HepG2 (cell line): ENCODE results near the gene DNAJB11. TPM values are rescaled to one million over a fixed set of nuclear protein-coding genes. Genes with fewer than 3 reads are reported as not detected.

Experiments
- ATAC-seq: fragments of 200-7000 bp; cut with Tn5 transposase; 3 replicates; pipeline ENCODE4 v1.9.1; 2020; ENCODE audit warnings: mild to moderate bottlenecking, moderate library complexity
- BruUV-seq: library from RNA; stranded (reverse); fragments of 400-500 nt; replicated peaks from 2 replicates; lab custom pipeline; 2021; lab: Mats Ljungman, UMichigan
- CTCF ChIA-PET: fragments of 300-600 bp; formaldehyde crosslinking; extraction: SDS; loops from one replicate; lab custom pipeline; 2021; ENCODE audit warnings: low total read pairs, inconsistent platforms, low intra/inter-chr PET ratio; lab: Yijun Ruan, JAX
- POLR2A ChIA-PET: fragments of 350-600 bp; sonication (Branson Sonifier 250); formaldehyde crosslinking; loops from one replicate; lab custom pipeline; 2020; ENCODE audit warnings: antibody characterized with exemption, inconsistent platforms; lab: Yijun Ruan, JAX
- DNase-seq: peaks from one replicate; pipeline ENCODE4 v3.0.0-alpha.2; 2015; ENCODE audit warnings: low spot score
- FAIRE-seq: peaks from 3 replicates; lab custom pipeline; 2011; peaks lifted over from hg19 to GRCh38; lab: Jason Lieb, UNC
- H2AFZ ChIP-seq: one replicate; pipeline ENCODE4 v1.6.1; 2011; ENCODE audit warnings: low read length, inconsistent platforms
- H3K27ac ChIP-seq: fragments of 300-600 bp; 3 replicates; pipeline ENCODE4 v1.8.0; 2011; ENCODE audit warnings: mixed run types, mild to moderate bottlenecking, mixed read lengths, low read length, inconsistent platforms; ENCODE audit not compliant: insufficient read depth; ENCODE audit errors: extremely low read length
- H3K27me3 ChIP-seq, 2 experiments: fragments of 200-600 bp in 1 of 2; 2 replicates in 1 of 2; 3 replicates in 1 of 2; pipeline versions ENCODE4 v1.6.0 to v1.8.0; 2011; ENCODE audit warnings: low read length in 2 of 2, mild to moderate bottlenecking in 2 of 2, moderate library complexity in 2 of 2, inconsistent platforms in 1 of 2; ENCODE audit not compliant: insufficient read depth in 2 of 2, control insufficient read depth in 1 of 2
- H3K36me3 ChIP-seq, 2 experiments: fragments of 200-600 bp in 1 of 2; replicated peaks in 1 of 2; 2 replicates in 1 of 2; 3 replicates in 1 of 2; pipeline versions ENCODE4 v1.5.1 to v1.8.0; 2011; ENCODE audit warnings: low read length in 2 of 2, inconsistent platforms in 1 of 2; ENCODE audit not compliant: insufficient read depth in 2 of 2, control insufficient read depth in 1 of 2
- H3K4me1 ChIP-seq: 2 replicates; pipeline ENCODE4 v1.5.1; 2012; ENCODE audit warnings: low read length, inconsistent platforms; ENCODE audit not compliant: insufficient read depth
- H3K4me2 ChIP-seq: 2 replicates; pipeline ENCODE4 v1.6.0; 2011; ENCODE audit warnings: low read depth, low read length, inconsistent platforms
- H3K4me3 ChIP-seq, 3 experiments: fragments of 200-600 bp in 1 of 3; sonication (generic), shearing (Covaris generic) in 1 of 3; replicated peaks in 1 of 3; 2 replicates each; pipeline ENCODE4 v1.5.1; 2011 to 2016; ENCODE audit warnings: low read length in 3 of 3, inconsistent platforms in 2 of 3, low read depth in 2 of 3, mild to moderate bottlenecking in 2 of 3, control low read depth in 1 of 3, mixed read lengths in 1 of 3; ENCODE audit not compliant: insufficient read depth in 1 of 3
- H3K79me2 ChIP-seq: one replicate; pipeline ENCODE4 v1.6.1; 2011; ENCODE audit warnings: low read length, inconsistent platforms; ENCODE audit not compliant: insufficient read depth
- H3K9ac ChIP-seq: 2 replicates; pipeline ENCODE4 v1.6.0; 2011; ENCODE audit warnings: mild to moderate bottlenecking, low read depth, low read length, inconsistent platforms; ENCODE audit not compliant: insufficient read depth
- H3K9me3 ChIP-seq: 2 replicates; pipeline ENCODE4 v1.5.1; 2012; ENCODE audit warnings: mild to moderate bottlenecking, low read length
- H4K20me1 ChIP-seq: 2 replicates; pipeline ENCODE4 v1.6.0; 2011; ENCODE audit warnings: inconsistent platforms, mild to moderate bottlenecking, low read length, moderate library complexity; ENCODE audit not compliant: insufficient read depth
- ATAD3A ChIP-seq: sonication (generic); formaldehyde crosslinking; IDR thresholded peaks from 2 replicates; pipeline ENCODE4 v1.4.0; 2020; ENCODE audit warnings: missing genetic modification reagents
- CHD2 ChIP-seq: IDR thresholded peaks from 2 replicates; pipeline ENCODE4 v1.6.1; 2011; ENCODE audit warnings: low read depth, low read length, improper control_type of control experiment
- HIVEP1 ChIP-seq: sonication (generic); formaldehyde crosslinking; IDR thresholded peaks from 2 replicates; pipeline ENCODE4 v1.4.0; 2020; ENCODE audit warnings: mild to moderate bottlenecking, missing genetic modification reagents
- HNRNPL ChIP-seq: fragments of 200-400 bp; formaldehyde crosslinking; IDR thresholded peaks from 2 replicates; pipeline ENCODE4 v1.6.1; 2017; ENCODE audit warnings: mild to moderate bottlenecking, low read depth, low read length
- MBNL3 ChIP-seq: fragments of 250-450 bp; sonication (Bioruptor Pico); conservative IDR thresholded peaks from 2 replicates; pipeline ENCODE4 v1.8.0; 2022; ENCODE audit warnings: mild to moderate bottlenecking, inconsistent platforms
- NONO ChIP-seq, 2 experiments: fragments of 450-650 bp in 1 of 2; sonication (generic) in 1 of 2; formaldehyde crosslinking in 1 of 2; IDR thresholded peaks in 1 of 2; conservative IDR thresholded peaks in 1 of 2; 2 replicates each; pipeline versions ENCODE4 v1.6.1 to v1.8.0; 2017 to 2022; ENCODE audit warnings: mild to moderate bottlenecking in 1 of 2, missing genetic modification reagents in 1 of 2, moderate library complexity in 1 of 2
- PCBP2 ChIP-seq: fragments of 200-400 bp; formaldehyde crosslinking; optimal IDR thresholded peaks from 2 replicates; pipeline ENCODE3; 2018; ENCODE audit warnings: low read length, low read depth; ENCODE audit not compliant: poor library complexity, severe bottlenecking
- PHF5A ChIP-seq: IDR thresholded peaks from one replicate; pipeline ENCODE4 v1.6.1; 2018; ENCODE audit warnings: low read depth, missing genetic modification reagents; ENCODE audit not compliant: unreplicated experiment
- PRDM4 ChIP-seq: sonication (generic); formaldehyde crosslinking; IDR thresholded peaks from 2 replicates; pipeline ENCODE4 v1.9.0; 2021; ENCODE audit warnings: missing genetic modification reagents, borderline replicate concordance
- SIX1 ChIP-seq: sonication (generic); formaldehyde crosslinking; IDR thresholded peaks from 2 replicates; pipeline ENCODE4 v1.4.0; 2020; ENCODE audit warnings: missing genetic modification reagents, borderline replicate concordance
- SP140L ChIP-seq: sonication (generic); formaldehyde crosslinking; IDR thresholded peaks from 2 replicates; pipeline ENCODE4 v1.4.0; 2020; ENCODE audit warnings: missing genetic modification reagents, borderline replicate concordance
- TEAD2 ChIP-seq: sonication (generic); formaldehyde crosslinking; IDR thresholded peaks from 2 replicates; pipeline ENCODE4 v1.9.0; 2021; ENCODE audit warnings: missing genetic modification reagents
- THAP7 ChIP-seq: sonication (generic); formaldehyde crosslinking; IDR thresholded peaks from 2 replicates; pipeline ENCODE4 v1.8.1; 2023; ENCODE audit warnings: mild to moderate bottlenecking, missing genetic modification reagents
- ZBTB7B ChIP-seq: sonication (generic); formaldehyde crosslinking; IDR thresholded peaks from 2 replicates; pipeline ENCODE4 v1.4.0; 2020; ENCODE audit warnings: missing genetic modification reagents
- ZFX ChIP-seq: sonication (generic); formaldehyde crosslinking; IDR thresholded peaks from 2 replicates; pipeline ENCODE4 v1.4.0; 2020; ENCODE audit warnings: mild to moderate bottlenecking, low read depth, missing genetic modification reagents, moderate library complexity
- ZIK1 ChIP-seq: sonication (generic); formaldehyde crosslinking; IDR thresholded peaks from 2 replicates; pipeline ENCODE4 v1.5.0; 2020; ENCODE audit warnings: mild to moderate bottlenecking, low read depth, missing genetic modification reagents, borderline replicate concordance
- ZNF253 ChIP-seq: sonication (generic); formaldehyde crosslinking; IDR thresholded peaks from 2 replicates; pipeline ENCODE4 v1.8.0; 2022; ENCODE audit warnings: mild to moderate bottlenecking, missing genetic modification reagents, borderline replicate concordance
- ZNF33A ChIP-seq: sonication (generic); formaldehyde crosslinking; IDR thresholded peaks from 2 replicates; pipeline ENCODE4 v1.5.1; 2020; ENCODE audit warnings: missing genetic modification reagents, mild to moderate bottlenecking, moderate library complexity, borderline replicate concordance
- ZNF468 ChIP-seq: sonication (generic); formaldehyde crosslinking; IDR thresholded peaks from 2 replicates; pipeline ENCODE4 v1.8.0; 2022; ENCODE audit warnings: mild to moderate bottlenecking, moderate library complexity, missing genetic modification reagents
- ZNF501 ChIP-seq: sonication (generic); formaldehyde crosslinking; IDR thresholded peaks from 2 replicates; pipeline ENCODE4 v1.5.1; 2020; ENCODE audit warnings: mild to moderate bottlenecking, moderate library complexity, missing genetic modification reagents
- ZNF619 ChIP-seq: sonication (generic); formaldehyde crosslinking; IDR thresholded peaks from 2 replicates; pipeline ENCODE4 v1.4.0; 2020; ENCODE audit warnings: mild to moderate bottlenecking, missing genetic modification reagents
- ZNF781 ChIP-seq: sonication (generic); formaldehyde crosslinking; IDR thresholded peaks from 2 replicates; pipeline ENCODE4 v1.5.1; 2020; ENCODE audit warnings: borderline replicate concordance, mild to moderate bottlenecking, missing genetic modification reagents; ENCODE audit errors: not compliant biosample characterization
- WGBS: methylation state at CpG from one replicate; pipeline ENCODE4 v1.1.6; 2017; ENCODE audit warnings: low lambda C conversion rate; 5-methylcytosine and 5-hydroxymethylcytosine counted together
- in situ Hi-C: cut with HindIII; loops from 2 replicates; pipeline ENCODE4 v1.10.0; 2017; ENCODE audit warnings: low pct_unique_long_range_greater_than_20kb; ENCODE audit not compliant: extremely low pct_ligation_motif_present
- intact Hi-C: fragments of 100-400 bp; cut with micrococcal nuclease; formaldehyde crosslinking; loops from one replicate; pipeline ENCODE4 v1.10.0; 2022; ENCODE audit not compliant: unreplicated experiment
- polyA plus RNA-seq, 8 experiments: library from polyadenylated mRNA; depleted of rRNA in 3 of 8; stranded (reverse) in 7 of 8; unstranded in 1 of 8; fragments of >200 nt; fragmentation: Illumina TruSeq in 4 of 8; extraction: Trizol in 4 of 8; gene quantifications; 2 replicates each; pipeline versions ENCODE4 v1.2.1 to v1.2.3, GENCODE V29; 2011 to 2016; ENCODE audit warnings: low read depth in 4 of 8, missing spikeins in 1 of 8, mixed read lengths in 1 of 8; ENCODE audit not compliant: insufficient read depth in 1 of 8
- total RNA-seq, 5 experiments: library from RNA; depleted of rRNA; stranded (reverse); fragments of >200 nt; fragmentation: Illumina TruSeq; extraction: Trizol; gene quantifications; 2 replicates each; pipeline ENCODE4 v1.2.3, GENCODE V29; 2016; ENCODE audit warnings: low read depth in 1 of 5

Gene DNAJB11
- total and polyA plus RNA-seq, 2 of the 13 experiments (the other 11 are each of a cell fraction or from before 2014, with no cell fraction given) = 41.0 to 132 TPM

- Histone ChIP-seq H3K36me3 (peaks cover 17 to 47% of the 10 kb centered on the region in 2 experiments), H3K9ac (no peak overlapping the region), H3K4me3 (no peak overlapping the region), H3K27ac (no peak overlapping the region), H4K20me1 (peaks cover 65% of the 10 kb centered on the region), H3K27me3 (no peaks in the 10 kb centered on the region; a peak in 1 of 5 replicates), H3K4me1 (peaks cover 43% of the 10 kb centered on the region), H3K9me3 (no peaks in the 10 kb centered on the region), H3K79me2 (peaks cover 13% of the 10 kb centered on the region), H2AFZ (no peak overlapping the region), H3K4me2 (no peak overlapping the region)
- DNase-seq (no peak), FAIRE-seq (no peak), ATAC-seq (no peak)
- POLR2A ChIA-PET = interaction anchor here (1.2 to 27.1 kb wide), 4 partner anchors 11 to 65 kb away, joined by 3 to 854 read pairs (median 4); partner anchors contain the start of gene TBCCD1
- CTCF ChIA-PET = interaction anchor here (1.8 kb wide), 1 partner anchor 29 kb away, joined by 15 read pairs; no protein-coding TSS in a partner anchor
- in situ Hi-C loops (loop anchor here (10.0 kb wide), 1 partner anchor 136 kb away; no protein-coding TSS in a partner anchor), intact Hi-C loops (no loop called here)
- BruUV-seq = no TSS peak
- 95% methylated on average over 8 of the region's 8 CpGs for WGBS
- TF ChIP-seq HNRNPL (0 out of 2 replicates have a peak, but pooled peaks have one; percentile 20), NONO (IDR thresholded peaks at IDR 0.05) (no peak), NONO (CRISPR knock-in tag; conservative IDR thresholded peaks at IDR 0.05) (peak; percentile 78; the same call in 1 of the 2 replicates), ZNF781 (CRISPR knock-in tag) (no peak), CHD2 (no peak), SP140L (CRISPR knock-in tag) (no peak), ZNF619 (CRISPR knock-in tag) (peak; percentile 85), ZIK1 (no peak), PHF5A (CRISPR knock-in tag) (no peak), MBNL3 (CRISPR knock-in tag) (no peak), ATAD3A (CRISPR knock-in tag) (no peak), ZNF33A (no peak), ZBTB7B (CRISPR knock-in tag) (no peak), HIVEP1 (CRISPR knock-in tag) (no peak), SIX1 (CRISPR knock-in tag) (no peak), TEAD2 (CRISPR knock-in tag) (no peak), PCBP2 (no peak), THAP7 (no peak), ZNF253 (CRISPR knock-in tag) (no peak), ZNF501 (peak; percentile 76; the same call in 1 of the 2 replicates), ZNF468 (CRISPR knock-in tag) (no peak), ZFX (CRISPR knock-in tag) (no peak), PRDM4 (CRISPR knock-in tag) (no peak)
Observed at GRCh38 chr3:186618318-186618938, 47.9 kb downstream of the DNAJB11 start.
